MM.1S (cell line): ENCODE measurements around the gene MRPL37.

Source experiments
- EZH2 ChIP-seq: fragments of 300-600 bp; sonication (generic); optimal IDR thresholded peaks from 2 replicates; pipeline ENCODE3; 2017; ENCODE audit warnings: low read depth, mild to moderate bottlenecking, antibody characterized with exemption, low read length, mixed read lengths
- TF ChIP-seq, protein P1 (sequence below): fragments of 300-600 bp; sonication (generic); IDR thresholded peaks from 2 replicates; pipeline ENCODE4 v1.5.1; 2016; ENCODE audit warnings: antibody characterized with exemption, low read length, mixed read lengths

DNA sequence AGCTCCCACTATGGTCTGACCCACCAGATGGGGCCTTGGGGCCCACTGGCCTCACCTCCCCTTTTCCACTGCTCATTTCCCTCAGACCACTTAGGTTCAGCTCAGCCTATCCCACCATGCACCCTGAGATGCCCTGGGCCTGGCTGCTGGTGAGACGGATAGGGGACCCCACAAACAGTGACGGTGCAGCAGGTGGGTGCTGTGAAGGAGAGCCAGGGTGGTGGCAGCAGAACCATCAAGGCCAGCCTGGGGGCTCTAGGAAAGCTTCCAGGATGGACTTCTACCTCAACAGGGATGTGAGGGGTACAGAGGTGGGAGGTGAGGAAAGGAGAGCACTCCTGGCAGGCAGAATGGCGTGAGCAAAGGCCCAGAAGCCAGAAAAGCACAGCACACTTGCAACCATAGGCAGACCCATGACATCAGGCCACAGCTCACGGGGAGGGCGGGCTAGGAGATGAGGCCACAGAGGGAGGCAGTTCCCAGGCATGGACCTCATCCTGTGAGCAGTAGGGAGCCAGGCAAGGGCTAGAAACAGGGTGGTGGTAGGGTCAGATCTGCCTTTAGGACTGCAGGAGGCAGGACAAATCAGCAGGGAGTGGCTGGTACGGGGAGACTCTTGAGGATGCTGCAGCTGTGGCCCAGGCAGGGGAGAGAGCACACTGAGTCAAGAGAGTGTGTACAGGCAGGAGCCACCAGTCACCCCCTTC lies 23.2 kb upstream of the MRPL37 start:
- TF ChIP-seq, protein P1, sequence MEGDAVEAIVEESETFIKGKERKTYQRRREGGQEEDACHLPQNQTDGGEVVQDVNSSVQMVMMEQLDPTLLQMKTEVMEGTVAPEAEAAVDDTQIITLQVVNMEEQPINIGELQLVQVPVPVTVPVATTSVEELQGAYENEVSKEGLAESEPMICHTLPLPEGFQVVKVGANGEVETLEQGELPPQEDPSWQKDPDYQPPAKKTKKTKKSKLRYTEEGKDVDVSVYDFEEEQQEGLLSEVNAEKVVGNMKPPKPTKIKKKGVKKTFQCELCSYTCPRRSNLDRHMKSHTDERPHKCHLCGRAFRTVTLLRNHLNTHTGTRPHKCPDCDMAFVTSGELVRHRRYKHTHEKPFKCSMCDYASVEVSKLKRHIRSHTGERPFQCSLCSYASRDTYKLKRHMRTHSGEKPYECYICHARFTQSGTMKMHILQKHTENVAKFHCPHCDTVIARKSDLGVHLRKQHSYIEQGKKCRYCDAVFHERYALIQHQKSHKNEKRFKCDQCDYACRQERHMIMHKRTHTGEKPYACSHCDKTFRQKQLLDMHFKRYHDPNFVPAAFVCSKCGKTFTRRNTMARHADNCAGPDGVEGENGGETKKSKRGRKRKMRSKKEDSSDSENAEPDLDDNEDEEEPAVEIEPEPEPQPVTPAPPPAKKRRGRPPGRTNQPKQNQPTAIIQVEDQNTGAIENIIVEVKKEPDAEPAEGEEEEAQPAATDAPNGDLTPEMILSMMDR = no peak
- no peak for TF ChIP-seq EZH2
